HL-60/S4 treated with phorbol 12-myristate 13-acetate at 8.2 ng/mL for 4 days and 3 days (cell line): ENCODE measurements around the gene ABCA7.

Experiments used
- in situ Hi-C: fragments of 300-500 bp; cut with MboI; formaldehyde crosslinking; loops from 2 replicates; pipeline ENCODE4 v1.15.0; 2022; ENCODE audit warnings: low sequenced_read_pairs

The ABCA7 gene

DNA sequence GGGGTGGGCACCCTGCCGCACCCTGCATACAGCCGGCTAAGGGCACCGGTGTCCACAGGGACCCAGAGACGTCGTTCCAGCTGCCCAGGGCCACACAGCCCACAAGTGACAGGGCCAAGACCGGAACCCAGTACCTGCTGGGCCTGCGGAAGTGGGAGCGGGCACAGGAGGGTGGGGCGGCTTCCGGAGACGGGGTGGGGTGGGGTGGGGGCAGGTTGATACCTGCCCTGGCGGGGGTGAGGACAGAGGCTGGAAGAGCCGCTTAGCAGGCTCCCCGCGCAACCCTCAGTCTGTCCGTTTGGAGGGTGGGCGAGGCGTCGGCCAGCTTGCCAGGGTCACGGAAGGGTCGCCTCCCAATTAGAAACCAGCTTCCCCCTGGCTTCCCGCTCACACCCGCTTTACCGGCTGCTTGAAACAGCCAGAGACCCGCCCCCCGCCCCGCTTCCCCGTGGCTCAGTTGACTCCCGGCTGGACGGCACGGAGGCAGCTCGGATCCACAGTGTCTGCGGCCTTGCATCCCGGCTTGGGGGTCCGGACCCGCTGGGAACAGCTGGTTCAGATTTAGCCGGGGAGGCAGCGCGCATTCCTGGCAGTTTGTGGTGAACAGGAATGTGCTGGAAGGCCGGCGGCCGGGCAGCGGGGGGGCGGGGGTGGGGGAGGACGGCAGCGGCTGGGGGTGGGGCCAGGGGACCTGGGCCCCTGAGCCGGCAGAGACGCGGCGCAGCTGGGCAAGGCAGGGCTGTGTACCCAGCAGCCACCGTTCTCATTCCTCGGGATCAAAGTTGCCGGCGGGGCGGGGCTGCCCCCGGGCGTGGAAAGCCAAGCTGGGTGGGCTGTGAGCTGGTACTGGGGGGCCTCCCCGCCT lies 11.6 kb upstream of the ABCA7 start:
- in situ Hi-C loops: no loop called here

DNA sequence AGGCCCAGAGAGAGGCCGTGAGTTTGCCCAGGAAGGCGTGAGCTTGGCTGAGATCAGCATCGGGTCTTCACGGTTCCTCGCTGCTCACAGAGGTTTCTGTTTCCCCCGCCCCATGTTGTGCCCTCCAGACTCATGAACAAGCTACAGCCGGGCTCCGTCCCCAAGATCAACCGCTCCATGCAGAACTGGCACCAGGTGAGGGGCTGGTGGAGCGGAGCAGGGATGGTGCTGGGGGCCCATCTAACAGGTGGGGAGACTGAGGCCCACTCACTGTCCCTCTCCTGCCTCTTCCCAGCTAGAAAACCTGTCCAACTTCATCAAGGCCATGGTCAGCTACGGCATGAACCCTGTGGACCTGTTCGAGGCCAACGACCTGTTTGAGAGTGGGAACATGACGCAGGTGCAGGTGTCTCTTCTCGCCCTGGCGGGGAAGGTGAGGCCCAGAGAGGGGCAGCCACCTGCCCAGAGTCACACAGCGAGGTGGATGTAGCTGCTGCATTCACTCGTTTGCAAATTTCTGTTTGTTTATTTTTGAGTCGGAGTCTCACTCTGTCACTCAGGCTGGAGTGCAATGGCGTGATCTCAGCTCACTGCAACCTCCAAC lies 7.5 kb upstream of the ABCA7 start:
- in situ Hi-C loops: no loop called here

DNA sequence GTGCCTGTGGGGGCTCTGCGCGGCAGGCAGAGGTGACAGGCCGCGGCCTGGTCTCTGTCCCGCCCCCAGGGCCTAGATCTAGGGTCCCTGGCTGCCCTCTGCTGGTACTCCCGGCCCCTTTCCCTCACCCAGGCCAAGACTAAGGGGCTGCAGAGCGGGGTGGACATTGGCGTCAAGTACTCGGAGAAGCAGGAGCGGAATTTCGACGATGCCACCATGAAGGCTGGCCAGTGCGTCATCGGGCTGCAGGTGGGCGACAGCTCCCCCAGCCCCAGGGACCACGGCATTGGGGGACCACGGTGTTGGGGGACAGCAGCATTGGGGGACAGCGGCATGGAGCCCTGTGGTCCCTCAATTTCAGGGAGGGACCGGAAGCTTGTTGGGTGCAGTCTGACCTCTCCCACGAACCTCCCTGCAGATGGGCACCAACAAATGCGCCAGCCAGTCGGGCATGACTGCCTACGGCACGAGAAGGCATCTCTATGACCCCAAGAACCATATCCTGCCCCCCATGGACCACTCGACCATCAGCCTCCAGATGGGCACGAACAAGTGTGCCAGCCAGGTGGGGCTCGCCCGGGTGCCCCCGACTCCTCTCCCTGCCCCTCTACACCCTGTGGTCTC lies 3.8 kb upstream of the ABCA7 start:
- in situ Hi-C loops: no loop called here

DNA sequence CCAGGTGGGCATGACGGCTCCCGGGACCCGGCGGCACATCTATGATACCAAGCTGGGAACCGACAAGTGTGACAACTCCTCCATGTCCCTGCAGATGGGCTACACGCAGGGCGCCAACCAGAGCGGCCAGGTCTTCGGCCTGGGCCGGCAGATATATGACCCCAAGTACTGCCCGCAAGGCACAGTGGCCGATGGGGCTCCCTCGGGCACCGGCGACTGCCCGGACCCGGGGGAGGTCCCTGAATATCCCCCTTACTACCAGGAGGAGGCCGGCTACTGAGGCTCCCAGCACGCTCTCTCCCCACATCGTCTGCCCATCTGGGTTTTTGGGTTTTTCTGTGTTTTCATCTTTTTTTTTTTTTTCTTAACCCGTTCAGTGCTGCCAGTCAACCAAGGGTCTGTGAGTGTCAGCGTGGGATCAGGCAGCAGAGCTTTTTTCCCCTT lies 2.3 kb upstream of the ABCA7 start:
- in situ Hi-C loops: no loop called here

DNA sequence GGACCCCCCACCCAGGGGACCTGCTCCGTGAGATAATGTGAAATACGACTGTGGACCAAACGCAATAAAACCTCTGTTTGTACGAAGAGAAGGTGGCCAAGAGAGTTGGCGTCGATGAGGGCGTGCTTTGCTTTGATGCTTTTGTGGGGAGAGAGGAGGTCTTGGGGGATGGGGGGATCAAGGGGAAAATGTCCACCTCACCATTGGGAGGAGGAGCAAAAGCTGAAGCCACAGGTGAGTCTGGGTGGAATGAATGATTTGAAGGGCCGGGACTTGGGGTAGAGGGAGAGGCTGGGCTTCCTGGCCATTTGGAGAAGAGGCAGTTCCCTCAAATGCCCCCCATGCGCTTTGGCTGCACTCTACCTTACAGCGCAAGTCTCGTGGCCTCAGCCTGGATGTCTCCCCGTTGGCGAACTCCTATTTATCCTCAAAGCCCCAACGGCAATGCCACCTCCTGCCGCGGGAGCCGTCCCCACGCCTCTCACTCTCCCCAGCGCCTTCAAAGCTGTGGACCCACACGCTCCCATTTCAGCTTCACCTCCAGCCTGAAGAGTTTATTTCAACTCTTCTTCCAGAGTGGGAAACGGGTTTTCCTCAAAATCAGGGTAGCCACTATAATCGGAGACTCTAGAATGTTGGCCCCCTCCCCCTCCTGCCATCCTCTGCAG lies 795 bp upstream of the ABCA7 start:
- in situ Hi-C loops: no loop called here

DNA sequence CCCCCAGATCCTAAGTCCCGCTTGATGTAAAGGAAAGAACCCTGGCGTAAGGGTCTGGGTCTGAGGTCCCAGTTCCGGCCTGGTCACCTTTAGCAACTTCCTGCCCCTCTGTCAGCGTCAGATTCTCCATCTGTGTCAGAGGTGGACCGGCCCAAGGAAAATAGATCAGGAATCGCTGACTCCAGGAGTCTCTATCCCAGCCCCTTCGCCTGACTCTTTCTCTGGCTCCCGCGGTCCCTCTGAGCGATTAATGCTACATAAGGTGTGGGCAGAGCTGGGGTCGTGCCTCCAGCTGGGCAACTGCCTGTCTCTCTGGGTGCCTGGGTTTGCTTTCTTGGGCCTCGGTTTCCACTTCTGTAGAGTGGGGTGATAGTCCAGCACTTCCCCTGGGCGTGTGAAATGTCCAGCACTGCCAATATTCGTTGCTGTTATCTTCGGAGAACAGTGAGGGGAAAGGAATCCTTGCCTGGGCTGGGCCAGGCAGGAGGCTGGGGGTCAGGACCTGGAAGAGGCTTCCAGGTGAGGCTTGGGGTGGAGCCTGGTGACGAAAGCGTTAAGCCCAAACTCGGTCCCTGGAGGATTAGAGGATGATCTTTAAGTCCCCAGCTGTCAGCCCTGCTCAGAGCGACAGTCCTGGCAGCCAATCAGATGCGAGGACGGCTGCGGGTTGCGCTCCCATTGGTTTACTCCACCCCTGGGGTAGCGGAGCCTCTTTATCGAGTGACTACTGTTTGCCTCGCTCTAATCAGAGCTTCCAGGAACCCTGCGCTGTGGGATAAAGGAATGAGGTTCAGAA lies 767 bp downstream of the ABCA7 start:
- in situ Hi-C loops: no loop called here

DNA sequence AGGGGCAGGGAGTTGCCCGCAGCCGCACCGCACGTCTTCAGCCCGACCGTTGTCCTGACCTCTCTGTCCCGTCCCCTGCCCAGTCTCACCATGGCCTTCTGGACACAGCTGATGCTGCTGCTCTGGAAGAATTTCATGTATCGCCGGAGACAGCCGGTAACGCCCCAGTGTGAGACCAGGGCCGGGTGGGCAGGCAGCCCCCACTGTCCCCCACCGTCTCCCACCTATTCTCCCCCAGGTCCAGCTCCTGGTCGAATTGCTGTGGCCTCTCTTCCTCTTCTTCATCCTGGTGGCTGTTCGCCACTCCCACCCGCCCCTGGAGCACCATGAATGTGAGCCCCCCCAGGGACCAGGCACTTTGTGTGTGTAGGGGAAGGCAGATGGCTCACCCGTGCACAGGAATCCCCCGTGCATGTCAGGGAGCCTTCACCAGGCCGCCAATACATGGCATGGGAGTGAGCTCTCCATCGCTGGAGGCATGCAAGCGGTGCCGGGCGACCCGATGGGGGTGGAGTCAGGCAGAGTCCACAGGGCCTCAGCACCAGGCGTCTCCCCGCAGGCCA lies 1.4 kb downstream of the ABCA7 start:
- in situ Hi-C loops: no loop called here

DNA sequence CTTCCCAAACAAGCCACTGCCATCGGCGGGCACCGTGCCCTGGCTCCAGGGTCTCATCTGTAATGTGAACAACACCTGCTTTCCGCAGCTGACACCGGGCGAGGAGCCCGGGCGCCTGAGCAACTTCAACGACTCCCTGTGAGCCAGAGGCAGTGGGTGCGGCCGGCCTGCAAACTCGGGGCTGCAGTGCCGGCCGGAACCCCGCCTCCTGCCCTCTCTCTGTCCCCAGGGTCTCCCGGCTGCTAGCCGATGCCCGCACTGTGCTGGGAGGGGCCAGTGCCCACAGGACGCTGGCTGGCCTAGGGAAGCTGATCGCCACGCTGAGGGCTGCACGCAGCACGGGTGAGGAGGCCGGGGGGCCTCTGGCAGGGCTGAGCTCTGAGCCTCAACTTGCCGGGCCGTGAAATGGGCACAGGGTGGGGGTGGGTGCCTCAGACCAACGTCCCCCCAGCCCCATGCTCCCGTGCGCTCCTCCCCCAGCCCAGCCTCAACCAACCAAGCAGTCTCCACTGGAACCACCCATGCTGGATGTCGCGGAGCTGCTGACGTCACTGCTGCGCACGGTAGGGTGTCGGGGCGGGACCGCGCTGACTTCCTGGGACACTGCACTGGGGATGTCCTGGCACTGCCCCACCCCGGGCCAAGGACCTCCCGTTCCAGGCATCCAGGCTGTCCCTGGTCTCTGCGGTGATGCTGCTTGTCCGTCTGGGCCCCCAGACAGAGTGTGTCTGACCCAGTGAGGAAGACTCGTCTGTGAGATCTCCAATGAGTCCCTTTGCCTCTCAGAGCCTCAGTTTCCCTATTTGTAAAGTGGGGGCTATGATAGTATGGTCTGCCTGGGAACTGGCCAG lies 2.2 kb downstream of the ABCA7 start:
- in situ Hi-C loops: no loop called here

DNA sequence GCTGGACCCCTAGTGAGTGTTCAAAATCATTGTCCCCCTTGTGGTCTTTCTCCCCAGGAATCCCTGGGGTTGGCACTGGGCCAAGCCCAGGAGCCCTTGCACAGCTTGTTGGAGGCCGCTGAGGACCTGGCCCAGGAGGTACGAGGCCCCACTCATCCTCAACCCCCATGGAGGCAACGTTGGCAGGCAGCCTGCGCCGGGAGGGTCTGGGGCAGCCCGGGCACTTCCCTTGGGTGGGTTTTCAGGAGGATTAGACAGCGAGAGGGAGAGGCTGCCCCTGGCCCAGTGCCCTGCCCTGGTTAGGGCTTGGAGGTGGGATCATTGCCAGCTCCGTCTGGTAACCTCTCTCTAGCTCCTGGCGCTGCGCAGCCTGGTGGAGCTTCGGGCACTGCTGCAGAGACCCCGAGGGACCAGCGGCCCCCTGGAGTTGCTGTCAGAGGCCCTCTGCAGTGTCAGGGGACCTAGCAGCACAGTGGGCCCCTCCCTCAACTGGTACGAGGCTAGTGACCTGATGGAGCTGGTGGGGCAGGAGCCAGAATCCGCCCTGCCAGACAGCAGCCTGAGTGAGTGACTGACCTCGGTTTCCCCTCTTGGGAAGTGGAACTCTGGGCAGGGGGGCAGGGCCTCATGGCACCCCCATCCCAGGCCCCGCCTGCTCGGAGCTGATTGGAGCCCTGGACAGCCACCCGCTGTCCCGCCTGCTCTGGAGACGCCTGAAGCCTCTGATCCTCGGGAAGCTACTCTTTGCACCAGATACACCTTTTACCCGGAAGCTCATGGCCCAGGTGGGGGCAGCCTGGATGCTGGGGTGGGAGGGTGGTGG lies 3.0 kb downstream of the ABCA7 start:
- in situ Hi-C loops: no loop called here

DNA sequence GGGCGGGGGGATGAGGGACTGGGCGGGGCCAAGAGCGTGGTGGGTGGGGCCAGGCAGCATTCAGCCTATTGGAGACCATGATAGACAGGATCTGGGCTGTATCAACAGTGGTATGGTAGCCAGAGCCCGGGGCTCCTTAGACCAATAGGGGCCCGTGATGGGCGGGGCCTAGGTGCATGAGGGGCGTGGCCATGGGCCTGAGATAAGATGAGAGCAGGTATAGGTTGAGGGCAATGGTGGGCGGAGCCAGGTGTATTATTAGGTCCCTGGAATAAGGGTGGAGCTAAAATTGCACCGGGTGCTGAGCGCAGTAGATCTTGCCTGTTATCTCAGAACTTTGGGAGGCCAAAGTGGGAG lies 5.3 kb downstream of the ABCA7 start:
- in situ Hi-C loops: no loop called here

DNA sequence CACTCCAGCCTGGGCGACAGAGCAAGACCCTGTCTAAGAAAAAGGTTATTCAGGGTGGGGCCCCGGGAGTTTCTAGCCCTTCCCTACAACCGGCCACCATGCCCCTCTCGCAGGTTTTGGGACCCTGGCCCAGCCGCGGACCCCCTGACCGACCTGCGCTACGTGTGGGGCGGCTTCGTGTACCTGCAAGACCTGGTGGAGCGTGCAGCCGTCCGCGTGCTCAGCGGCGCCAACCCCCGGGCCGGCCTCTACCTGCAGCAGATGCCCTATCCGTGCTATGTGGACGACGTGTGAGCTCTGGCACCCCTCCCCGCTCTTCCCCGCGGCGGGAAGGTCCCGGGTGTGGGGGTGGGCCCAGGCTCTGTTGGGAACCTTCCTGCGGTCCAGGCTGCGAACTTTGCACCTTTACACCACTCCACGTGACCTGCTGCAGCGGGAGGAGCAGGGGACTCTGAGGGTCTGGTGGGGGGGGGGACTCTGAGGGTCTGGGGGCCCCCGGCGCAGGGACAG lies 6.3 kb downstream of the ABCA7 start:
- in situ Hi-C loops: no loop called here

DNA sequence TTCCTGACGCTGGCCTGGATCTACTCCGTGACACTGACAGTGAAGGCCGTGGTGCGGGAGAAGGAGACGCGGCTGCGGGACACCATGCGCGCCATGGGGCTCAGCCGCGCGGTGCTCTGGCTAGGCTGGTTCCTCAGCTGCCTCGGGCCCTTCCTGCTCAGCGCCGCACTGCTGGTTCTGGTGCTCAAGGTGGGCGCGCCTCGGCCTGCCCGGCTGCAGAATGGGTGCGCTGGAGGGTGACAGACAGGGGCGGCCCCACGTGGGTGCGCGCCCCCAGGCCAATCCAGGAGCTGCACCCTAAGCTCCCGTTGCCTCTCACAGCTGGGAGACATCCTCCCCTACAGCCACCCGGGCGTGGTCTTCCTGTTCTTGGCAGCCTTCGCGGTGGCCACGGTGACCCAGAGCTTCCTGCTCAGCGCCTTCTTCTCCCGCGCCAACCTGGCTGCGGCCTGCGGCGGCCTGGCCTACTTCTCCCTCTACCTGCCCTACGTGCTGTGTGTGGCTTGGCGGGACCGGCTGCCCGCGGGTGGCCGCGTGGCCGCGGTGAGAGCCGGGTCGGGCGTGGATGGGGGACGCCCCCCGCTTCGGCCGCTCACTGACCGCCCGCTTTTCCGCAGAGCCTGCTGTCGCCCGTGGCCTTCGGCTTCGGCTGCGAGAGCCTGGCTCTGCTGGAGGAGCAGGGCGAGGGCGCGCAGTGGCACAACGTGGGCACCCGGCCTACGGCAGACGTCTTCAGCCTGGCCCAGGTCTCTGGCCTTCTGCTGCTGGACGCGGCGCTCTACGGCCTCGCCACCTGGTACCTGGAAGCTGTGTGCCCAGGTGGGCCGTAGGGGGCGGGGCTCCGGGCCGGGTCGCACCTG lies 7.2 kb downstream of the ABCA7 start:
- in situ Hi-C loops: no loop called here

DNA sequence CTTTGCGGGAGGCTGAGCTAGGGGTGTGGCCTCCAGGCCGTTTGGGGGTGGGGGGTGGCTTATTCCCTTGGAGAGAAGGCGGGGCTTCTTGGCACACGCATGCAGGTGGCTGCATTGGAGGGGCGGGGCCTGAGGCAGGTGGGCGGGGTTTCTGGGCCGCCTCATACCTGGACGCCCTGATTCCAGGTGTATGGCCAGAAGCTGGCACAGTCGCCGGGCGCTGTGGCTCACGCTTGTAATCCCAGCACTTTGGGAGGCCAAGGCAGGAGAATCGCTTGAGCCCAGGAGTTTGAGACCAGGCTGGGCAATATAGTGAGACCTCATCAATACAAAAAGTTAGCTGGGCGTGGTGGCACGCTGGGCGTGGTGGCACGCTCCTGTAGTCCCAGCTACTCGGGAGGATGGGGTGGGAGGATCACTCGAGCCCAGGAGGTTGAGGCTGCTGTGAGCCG lies 7.8 kb downstream of the ABCA7 start:
- in situ Hi-C loops: no loop called here

DNA sequence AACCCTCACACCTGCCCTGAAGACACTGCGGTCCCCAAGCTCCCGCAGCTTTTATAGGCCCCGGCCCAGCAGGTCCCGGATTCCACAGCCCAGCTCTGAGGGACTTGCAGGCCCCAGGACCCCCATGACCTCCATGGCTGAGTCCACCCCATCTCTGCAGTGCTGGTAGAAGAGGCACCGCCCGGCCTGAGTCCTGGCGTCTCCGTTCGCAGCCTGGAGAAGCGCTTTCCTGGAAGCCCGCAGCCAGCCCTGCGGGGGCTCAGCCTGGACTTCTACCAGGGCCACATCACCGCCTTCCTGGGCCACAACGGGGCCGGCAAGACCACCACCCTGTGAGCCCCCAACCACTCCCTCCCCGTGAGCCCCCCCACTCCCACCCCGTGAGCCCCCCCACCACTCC lies 9.2 kb downstream of the ABCA7 start:
- in situ Hi-C loops: no loop called here

DNA sequence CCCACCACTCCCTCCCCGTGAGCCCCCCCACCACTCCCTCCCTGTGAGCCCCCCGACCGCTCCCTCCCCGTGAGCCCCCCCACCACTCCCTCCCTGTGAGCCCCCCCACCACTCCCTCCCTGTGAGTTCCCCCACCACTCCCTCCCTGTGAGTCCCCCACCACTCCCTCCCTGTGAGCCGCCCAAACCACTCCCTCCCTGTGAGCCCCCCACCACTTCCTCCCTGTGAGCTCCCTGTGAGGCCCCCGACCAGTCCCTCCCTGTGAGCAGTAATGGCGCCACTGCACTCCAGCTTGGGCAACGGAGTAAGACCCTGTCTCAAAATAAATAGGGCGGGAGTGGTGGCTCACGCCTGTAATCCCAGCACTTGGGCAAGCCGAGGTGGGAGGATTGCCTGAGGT lies 9.9 kb downstream of the ABCA7 start:
- in situ Hi-C loops: no loop called here

DNA sequence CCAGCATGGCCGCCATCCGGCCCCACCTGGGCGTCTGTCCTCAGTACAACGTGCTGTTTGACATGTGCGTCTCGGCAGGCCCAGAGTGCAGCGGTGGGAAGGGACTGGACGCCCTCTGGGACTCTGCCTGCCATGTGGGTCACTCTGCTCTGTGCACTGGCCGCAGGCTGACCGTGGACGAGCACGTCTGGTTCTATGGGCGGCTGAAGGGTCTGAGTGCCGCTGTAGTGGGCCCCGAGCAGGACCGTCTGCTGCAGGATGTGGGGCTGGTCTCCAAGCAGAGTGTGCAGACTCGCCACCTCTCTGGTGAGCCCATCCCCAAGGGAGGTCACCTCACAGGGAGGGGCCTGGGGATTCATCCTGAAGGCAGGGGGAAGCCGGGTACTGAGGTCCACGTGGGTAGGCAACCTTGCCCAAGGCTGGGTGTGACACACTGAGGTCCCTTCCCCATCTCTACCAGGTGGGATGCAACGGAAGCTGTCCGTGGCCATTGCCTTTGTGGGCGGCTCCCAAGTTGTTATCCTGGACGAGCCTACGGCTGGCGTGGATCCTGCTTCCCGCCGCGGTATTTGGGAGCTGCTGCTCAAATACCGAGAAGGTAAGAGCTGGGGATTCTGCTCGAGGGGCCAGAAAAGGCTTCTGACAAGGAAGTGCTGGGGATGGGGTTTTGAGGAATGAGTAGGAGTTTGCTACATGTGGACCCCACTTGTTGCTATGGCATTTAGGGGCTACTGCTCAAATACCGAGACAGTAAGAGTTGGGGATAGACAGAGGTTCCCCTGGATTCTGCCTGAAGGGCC lies 11.3 kb downstream of the ABCA7 start:
- in situ Hi-C loops: no loop called here

DNA sequence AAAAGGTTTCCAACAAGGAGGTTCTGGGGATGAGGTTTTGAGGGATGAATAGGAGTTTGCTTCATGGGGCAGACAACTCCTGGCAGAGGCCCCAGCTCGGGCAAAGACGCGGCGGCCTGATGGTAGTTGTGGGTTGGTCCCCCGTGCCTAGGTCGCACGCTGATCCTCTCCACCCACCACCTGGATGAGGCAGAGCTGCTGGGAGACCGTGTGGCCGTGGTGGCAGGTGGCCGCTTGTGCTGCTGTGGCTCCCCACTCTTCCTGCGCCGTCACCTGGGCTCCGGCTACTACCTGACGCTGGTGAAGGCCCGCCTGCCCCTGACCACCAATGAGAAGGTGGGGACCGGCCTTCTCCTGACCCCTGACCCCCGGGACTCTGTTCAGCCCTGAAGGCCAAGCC lies 11.9 kb downstream of the ABCA7 start:
- in situ Hi-C loops: no loop called here
